Natural killer cell treated with Interleukin-12 subunit alpha and Interleukin-12 subunit beta and Interleukin-15 and Interleukin-18, amount 100 ng/mL, for 72 hours (primary cell): ENCODE measurements around the gene CREB3. TPM values are rescaled to one million over a fixed set of nuclear protein-coding genes. Genes with fewer than 3 reads are reported as not detected.

ENCODE experiments used
- ATAC-seq, 2 donors: fragments of 150-1000 bp; cut with Tn5 transposase in 1 of 2; sonication (Bioruptor Pico), chemical (Tn5 transposase) in 1 of 2; 2 replicates each; pipeline ENCODE4 v1.10.0; 2021
- DNase-seq: peaks from one replicate; pipeline ENCODE4 v3.0.0; 2022; ENCODE audit warnings: low spot score
- H3K27ac Mint-ChIP-seq, 2 donors: 1 replicate in 1 of 2; 2 replicates in 1 of 2; pipeline ENCODE4 v1.8.0; 2022; ENCODE audit warnings: mixed read lengths in 2 of 2, mild to moderate bottlenecking in 1 of 2, moderate library complexity in 1 of 2
- H3K27me3 Mint-ChIP-seq, 2 donors: 1 replicate in 1 of 2; 2 replicates in 1 of 2; pipeline ENCODE4 v1.8.0; 2022; ENCODE audit warnings: mixed read lengths in 2 of 2
- H3K36me3 Mint-ChIP-seq: one replicate; pipeline ENCODE4 v1.8.0; 2022; ENCODE audit warnings: mixed read lengths
- H3K4me1 Mint-ChIP-seq, 2 donors: 1 replicate in 1 of 2; 2 replicates in 1 of 2; pipeline ENCODE4 v1.8.0; 2022; ENCODE audit warnings: low read depth in 2 of 2, mixed read lengths in 2 of 2, mild to moderate bottlenecking in 1 of 2
- H3K4me3 Mint-ChIP-seq: one replicate; pipeline ENCODE4 v1.8.0; 2022; ENCODE audit warnings: mixed read lengths
- H3K9me3 Mint-ChIP-seq: 2 replicates; pipeline ENCODE4 v1.8.0; 2022; ENCODE audit warnings: mixed read lengths
- total RNA-seq, 2 donors: library from RNA; stranded (reverse); gene quantifications; one replicate each; pipeline ENCODE4 v1.2.3, GENCODE V29; 2022

The CREB3 gene
- total RNA-seq, 2 donors from 2014 or later: 29.4 to 35.7 TPM

DNA sequence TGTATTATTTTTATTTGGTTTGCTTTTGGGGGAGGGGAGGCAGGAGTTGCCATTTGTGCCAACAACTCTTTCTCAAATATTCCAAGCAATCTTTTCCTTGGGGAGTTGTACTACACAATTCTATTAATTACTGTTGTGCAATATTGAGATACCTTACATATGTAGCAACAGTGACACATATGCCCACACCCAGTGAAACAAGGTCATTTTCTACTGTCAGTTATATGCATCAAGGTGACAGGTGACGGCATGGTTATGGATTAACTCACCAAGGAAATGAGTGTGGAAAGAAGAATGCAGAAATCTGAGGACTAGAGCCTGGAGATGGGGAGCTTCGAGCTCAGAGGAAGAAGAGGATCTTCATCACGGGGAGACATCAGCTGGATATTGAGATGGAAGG, 39.5 kb downstream of the CREB3 start:
- Mint-ChIP-seq H3K27me3 (no peaks in the 10 kb centered on the region), H3K36me3 (no peaks in the 10 kb centered on the region), H3K4me3 (no peak overlapping the region), H3K9me3 (no peaks in the 10 kb centered on the region), H3K27ac (no peak overlapping the region), H3K4me1 (no peaks in the 10 kb centered on the region)
- ATAC-seq: no peak
- DNase-seq: no peak

DNA sequence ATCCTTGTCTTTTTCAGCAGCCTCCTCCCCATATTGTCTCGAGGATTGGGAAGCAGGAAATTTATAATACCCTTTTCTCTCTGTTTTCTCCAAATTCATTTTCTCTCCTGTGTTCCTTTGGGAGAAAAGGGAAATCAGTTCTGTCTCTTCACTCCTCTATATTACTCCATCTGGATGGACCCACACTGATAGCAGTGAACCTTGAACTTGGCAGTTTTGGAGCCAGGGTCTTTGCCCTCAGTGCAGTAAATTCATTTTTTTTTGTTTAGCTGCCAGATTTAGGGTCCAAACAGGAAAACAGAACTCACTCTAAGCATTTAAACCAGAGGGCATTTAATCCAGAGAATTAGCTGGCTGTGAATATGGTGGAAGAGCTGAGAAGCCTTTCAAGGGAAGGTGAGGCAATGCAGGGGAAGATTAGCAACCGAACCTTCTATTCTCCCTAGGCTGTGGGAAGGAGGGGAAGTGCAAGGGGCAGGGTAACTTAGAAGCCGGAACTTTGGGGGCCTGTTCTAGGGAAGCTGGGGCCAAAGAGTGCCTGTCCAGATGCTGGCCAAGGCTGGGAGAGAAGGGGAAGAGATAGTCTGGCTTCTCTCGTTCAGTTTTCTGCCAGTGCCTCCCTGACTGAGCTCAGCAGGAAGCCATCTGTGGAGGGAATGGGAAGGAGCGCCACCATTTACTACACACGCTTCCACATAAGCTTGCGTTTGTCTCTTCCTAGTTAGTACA, 42.6 kb downstream of the CREB3 start:
- ATAC-seq: no peak
- Mint-ChIP-seq H3K9me3 (no peaks in the 10 kb centered on the region), H3K4me3 (no peak overlapping the region), H3K27me3 (no peaks in the 10 kb centered on the region), H3K4me1 (no peaks in the 10 kb centered on the region), H3K36me3 (no peaks in the 10 kb centered on the region), H3K27ac (no peak overlapping the region)
- DNase-seq: no peak

- H3K36me3 Mint-ChIP-seq: no peaks in the 10 kb centered on the region
- no peak for DNase-seq
- H3K27me3 Mint-ChIP-seq: no peaks in the 10 kb centered on the region
- no peak overlapping the region for H3K4me3 Mint-ChIP-seq
- H3K9me3 Mint-ChIP-seq: no peaks in the 10 kb centered on the region
- ATAC-seq: no peak
- no peaks in the 10 kb centered on the region for H3K4me1 Mint-ChIP-seq
- H3K27ac Mint-ChIP-seq: no peak overlapping the region
These were observed 43.6 kb downstream of the CREB3 start for GRCh38 chr9:35776018-35776417.

DNA sequence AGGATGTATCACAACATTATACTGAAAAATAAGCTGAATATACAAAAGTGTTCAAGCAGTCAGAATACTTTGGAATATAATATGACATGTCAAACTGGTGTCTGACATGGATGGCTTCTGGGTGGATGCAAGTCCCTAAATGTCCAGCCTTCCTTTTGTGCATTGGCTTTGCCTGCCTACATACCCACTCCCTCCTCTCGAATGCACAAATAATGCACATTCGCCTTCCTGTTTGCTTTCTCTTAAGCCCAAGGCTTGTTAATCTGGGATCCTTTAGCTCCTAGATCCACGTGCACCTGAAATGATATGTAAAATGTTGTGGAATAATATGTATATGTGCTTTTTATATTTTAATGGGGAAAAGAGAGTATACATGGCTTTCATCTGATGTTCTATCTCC, 46.0 kb downstream of the CREB3 start:
- DNase-seq (no peak), ATAC-seq (no peak)
- H3K27ac Mint-ChIP-seq: no peak overlapping the region
- H3K27me3 Mint-ChIP-seq: no peaks in the 10 kb centered on the region
- no peaks in the 10 kb centered on the region for H3K4me1 Mint-ChIP-seq
- peaks cover 2% of the 10 kb centered on the region for H3K36me3 Mint-ChIP-seq
- no peak overlapping the region for H3K4me3 Mint-ChIP-seq
- no peaks in the 10 kb centered on the region for H3K9me3 Mint-ChIP-seq

- Mint-ChIP-seq H3K9me3 (no peaks in the 10 kb centered on the region), H3K27ac (no peak overlapping the region), H3K4me3 (no peak overlapping the region), H3K27me3 (no peaks in the 10 kb centered on the region), H3K4me1 (no peaks in the 10 kb centered on the region), H3K36me3 (peaks cover 16% of the 10 kb centered on the region)
- DNase-seq: no peak
- no peak for ATAC-seq
These were observed 48.6 kb downstream of the CREB3 start for GRCh38 chr9:35781066-35781465.

GRCh38 chr9:35783418-35783817, 51.0 kb downstream of the CREB3 start:
- DNase-seq: no peak
- H3K36me3 Mint-ChIP-seq: peaks cover 17% of the 10 kb centered on the region
- H3K4me3 Mint-ChIP-seq: no peak overlapping the region
- H3K27ac Mint-ChIP-seq: no peak overlapping the region
- no peak for ATAC-seq
- no peaks in the 10 kb centered on the region for H3K27me3 Mint-ChIP-seq
- no peaks in the 10 kb centered on the region for H3K9me3 Mint-ChIP-seq
- H3K4me1 Mint-ChIP-seq: no peaks in the 10 kb centered on the region

Other genes with a start within 250 kb of the CREB3 start
- gene RUSC2, start 242.6 kb upstream of the CREB3 start, total RNA-seq: 1 to 10 TPM; 5.6 to 8.3 TPM
- 10 to 100 TPM; 41.4 to 43.3 TPM for gene TESK1, start 127.4 kb upstream of the CREB3 start, total RNA-seq
- 1 to 10 TPM; 7.0 to 8.8 TPM for gene CD72, start 114.3 kb upstream of the CREB3 start, total RNA-seq
- 1 to 10 TPM; 3.5 to 7.1 TPM for gene SIT1, start 81.7 kb upstream of the CREB3 start, total RNA-seq
- 1,000 to 10,000 TPM; 3,856 to 4,437 TPM for gene RMRP, start 74.6 kb upstream of the CREB3 start, total RNA-seq
- gene CCDC107, start 74.4 kb upstream of the CREB3 start, total RNA-seq: 10 to 100 TPM; 12.0 to 21.5 TPM
- gene ARHGEF39, start 67.5 kb upstream of the CREB3 start, total RNA-seq: 10 to 100 TPM in 1 of 2 donors, 1 to 10 TPM in 1; 4.6 to 14.2 TPM
- not detected for gene CA9, start 58.7 kb upstream of the CREB3 start, total RNA-seq
- gene TPM2, start 42.7 kb upstream of the CREB3 start, total RNA-seq: 1 to 10 TPM; 1.4 to 5.9 TPM
- 100 to 1,000 TPM; 490 to 539 TPM for gene TLN1, start 471 bp upstream of the CREB3 start, total RNA-seq
- 10 to 100 TPM; 68.4 to 81.4 TPM for gene GBA2, start 16.6 kb downstream of the CREB3 start, total RNA-seq
- gene RGP1, start 16.6 kb downstream of the CREB3 start, total RNA-seq: 10 to 100 TPM; 17.9 to 19.6 TPM
- not detected for gene MSMP, start 21.6 kb downstream of the CREB3 start, total RNA-seq
- gene NPR2, start 58.9 kb downstream of the CREB3 start, total RNA-seq: 10 to 100 TPM in 1 of 2 donors, 1 to 10 TPM in 1; 5.0 to 11.3 TPM
- gene SPAG8, start 79.6 kb downstream of the CREB3 start, total RNA-seq: 1 to 10 TPM in 1 of 2 donors, under 1 TPM in 1; 0.19 to 1.6 TPM
- gene HINT2, start 82.4 kb downstream of the CREB3 start, total RNA-seq: 10 to 100 TPM; 40.8 to 46.8 TPM
- gene FAM221B, start 96.1 kb downstream of the CREB3 start, total RNA-seq: not detected
- 1 to 10 TPM; 1.8 TPM for gene TMEM8B, start 96.6 kb downstream of the CREB3 start, total RNA-seq
- not detected for gene OR13J1, start 137.7 kb downstream of the CREB3 start, total RNA-seq
- not detected for gene HRCT1, start 173.5 kb downstream of the CREB3 start, total RNA-seq
- gene SPAAR, start 176.8 kb downstream of the CREB3 start, total RNA-seq: not detected
- gene OR2S2, start 225.5 kb downstream of the CREB3 start, total RNA-seq: not detected